ENCODE results near the gene ROR2.

DNA sequence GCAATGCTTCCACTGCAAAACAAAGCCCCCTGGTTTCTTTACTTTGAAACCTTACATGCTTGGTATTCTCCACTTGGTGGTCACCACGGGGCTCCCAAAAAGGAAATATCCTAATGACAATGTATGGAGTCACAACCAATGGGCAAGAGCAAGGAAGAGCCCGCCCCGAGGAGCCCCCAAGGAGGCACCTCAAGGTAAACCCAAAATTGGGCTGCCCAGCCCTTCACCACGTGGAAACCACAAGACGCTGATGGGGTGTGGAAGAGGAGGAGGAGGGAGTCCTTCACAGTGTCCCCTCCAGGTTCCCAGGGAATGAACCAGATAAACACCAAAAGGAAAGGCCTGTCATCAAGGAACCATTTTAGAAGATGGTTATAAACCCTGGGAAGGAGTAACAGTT, 3.8 kb downstream of the ROR2 start:
- TF ChIP-seq, protein P1, sequence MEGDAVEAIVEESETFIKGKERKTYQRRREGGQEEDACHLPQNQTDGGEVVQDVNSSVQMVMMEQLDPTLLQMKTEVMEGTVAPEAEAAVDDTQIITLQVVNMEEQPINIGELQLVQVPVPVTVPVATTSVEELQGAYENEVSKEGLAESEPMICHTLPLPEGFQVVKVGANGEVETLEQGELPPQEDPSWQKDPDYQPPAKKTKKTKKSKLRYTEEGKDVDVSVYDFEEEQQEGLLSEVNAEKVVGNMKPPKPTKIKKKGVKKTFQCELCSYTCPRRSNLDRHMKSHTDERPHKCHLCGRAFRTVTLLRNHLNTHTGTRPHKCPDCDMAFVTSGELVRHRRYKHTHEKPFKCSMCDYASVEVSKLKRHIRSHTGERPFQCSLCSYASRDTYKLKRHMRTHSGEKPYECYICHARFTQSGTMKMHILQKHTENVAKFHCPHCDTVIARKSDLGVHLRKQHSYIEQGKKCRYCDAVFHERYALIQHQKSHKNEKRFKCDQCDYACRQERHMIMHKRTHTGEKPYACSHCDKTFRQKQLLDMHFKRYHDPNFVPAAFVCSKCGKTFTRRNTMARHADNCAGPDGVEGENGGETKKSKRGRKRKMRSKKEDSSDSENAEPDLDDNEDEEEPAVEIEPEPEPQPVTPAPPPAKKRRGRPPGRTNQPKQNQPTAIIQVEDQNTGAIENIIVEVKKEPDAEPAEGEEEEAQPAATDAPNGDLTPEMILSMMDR (conservative IDR thresholded peaks at IDR 0.05 in 1 of 2, IDR thresholded peaks at IDR 0.05 in 1 of 2; ENCODE audit: extremely low read depth in 1 of 2, insufficient read depth in 1 of 2, low read depth in 1 of 2, low read length in 2 of 2): no peak
- TF ChIP-seq EZH2 (IDR thresholded peaks at IDR 0.05; ENCODE audit: borderline replicate concordance, low read length): no peak

Measured in mammary epithelial cell (primary cell).